Cardiac fibroblast (primary cell): ENCODE results near the gene ITGB3.
A peak's percentile ranks its signal among the peaks of the same experiment; 100 is the strongest.

Experiments
- DNase-seq, 2 donors: peaks; one replicate each; pipeline versions ENCODE4 v3.0.0 to v3.0.0-alpha.2; 2010; ENCODE audit warnings: low read depth in 2 of 2
- H3K4me3 ChIP-seq, 2 donors: replicated peaks in 1 of 2; 1 replicate in 1 of 2; 2 replicates in 1 of 2; pipeline ENCODE4 v1.5.1; 2011; ENCODE audit warnings: low read depth in 2 of 2, low read length in 2 of 2, mild to moderate bottlenecking in 2 of 2, moderate library complexity in 1 of 2
- TF ChIP-seq, protein P1 (sequence below): IDR thresholded peaks from one replicate; pipeline ENCODE4 v1.5.1; 2011; ENCODE audit warnings: low read depth, mild to moderate bottlenecking, low read length, inconsistent platforms

The ITGB3 gene

GRCh38 chr17:47287068-47287467 is 33.4 kb downstream of the ITGB3 start:
- H3K4me3 ChIP-seq, result no peak overlapping the region
- no peak for DNase-seq
- TF ChIP-seq, protein P1, sequence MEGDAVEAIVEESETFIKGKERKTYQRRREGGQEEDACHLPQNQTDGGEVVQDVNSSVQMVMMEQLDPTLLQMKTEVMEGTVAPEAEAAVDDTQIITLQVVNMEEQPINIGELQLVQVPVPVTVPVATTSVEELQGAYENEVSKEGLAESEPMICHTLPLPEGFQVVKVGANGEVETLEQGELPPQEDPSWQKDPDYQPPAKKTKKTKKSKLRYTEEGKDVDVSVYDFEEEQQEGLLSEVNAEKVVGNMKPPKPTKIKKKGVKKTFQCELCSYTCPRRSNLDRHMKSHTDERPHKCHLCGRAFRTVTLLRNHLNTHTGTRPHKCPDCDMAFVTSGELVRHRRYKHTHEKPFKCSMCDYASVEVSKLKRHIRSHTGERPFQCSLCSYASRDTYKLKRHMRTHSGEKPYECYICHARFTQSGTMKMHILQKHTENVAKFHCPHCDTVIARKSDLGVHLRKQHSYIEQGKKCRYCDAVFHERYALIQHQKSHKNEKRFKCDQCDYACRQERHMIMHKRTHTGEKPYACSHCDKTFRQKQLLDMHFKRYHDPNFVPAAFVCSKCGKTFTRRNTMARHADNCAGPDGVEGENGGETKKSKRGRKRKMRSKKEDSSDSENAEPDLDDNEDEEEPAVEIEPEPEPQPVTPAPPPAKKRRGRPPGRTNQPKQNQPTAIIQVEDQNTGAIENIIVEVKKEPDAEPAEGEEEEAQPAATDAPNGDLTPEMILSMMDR, result no peak

- no peak overlapping the region for H3K4me3 ChIP-seq
- no peak for DNase-seq
- TF ChIP-seq, protein P1, result no peak
These were observed 34.0 kb downstream of the ITGB3 start for GRCh38 chr17:47287639-47288038.

DNA sequence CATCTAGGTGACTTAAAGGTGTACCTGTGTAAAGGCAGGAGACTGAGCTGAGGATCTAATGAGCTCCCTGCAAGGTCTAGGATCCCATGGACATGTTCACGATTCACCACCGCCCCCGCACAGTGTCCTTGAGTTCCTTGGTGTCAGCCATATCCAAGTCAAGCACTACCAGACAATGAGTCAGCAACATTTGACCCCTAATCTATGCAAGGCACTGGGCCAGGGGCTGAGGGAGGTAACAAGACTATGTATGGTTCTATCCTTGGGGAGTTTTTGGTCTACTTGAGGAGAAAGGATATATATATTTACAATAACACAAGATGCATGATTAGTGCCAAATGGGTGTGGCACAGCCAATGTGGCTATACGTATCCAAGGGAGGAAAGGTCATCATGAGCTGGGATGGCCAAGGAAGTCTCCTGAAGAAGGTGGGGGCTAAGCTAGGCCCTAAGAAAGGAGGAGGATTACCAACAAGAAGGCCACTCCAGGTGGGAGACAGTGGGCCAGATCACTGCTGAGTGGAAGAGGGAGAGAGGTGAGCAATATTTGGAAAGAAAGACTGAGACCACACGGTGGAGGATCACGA is 35.0 kb downstream of the ITGB3 start:
- H3K4me3 ChIP-seq, result no peak overlapping the region
- TF ChIP-seq, protein P1, result no peak
- DNase-seq, result peak; percentile 42 to 71

GRCh38 chr17:47289302-47289701 is 35.7 kb downstream of the ITGB3 start:
- DNase-seq, result no peak
- no peak overlapping the region for H3K4me3 ChIP-seq
- TF ChIP-seq, protein P1, result no peak

- TF ChIP-seq, protein P1, result no peak
- no peak overlapping the region for H3K4me3 ChIP-seq
- DNase-seq, result no peak
These were observed 37.2 kb downstream of the ITGB3 start for GRCh38 chr17:47290870-47291241.

DNA sequence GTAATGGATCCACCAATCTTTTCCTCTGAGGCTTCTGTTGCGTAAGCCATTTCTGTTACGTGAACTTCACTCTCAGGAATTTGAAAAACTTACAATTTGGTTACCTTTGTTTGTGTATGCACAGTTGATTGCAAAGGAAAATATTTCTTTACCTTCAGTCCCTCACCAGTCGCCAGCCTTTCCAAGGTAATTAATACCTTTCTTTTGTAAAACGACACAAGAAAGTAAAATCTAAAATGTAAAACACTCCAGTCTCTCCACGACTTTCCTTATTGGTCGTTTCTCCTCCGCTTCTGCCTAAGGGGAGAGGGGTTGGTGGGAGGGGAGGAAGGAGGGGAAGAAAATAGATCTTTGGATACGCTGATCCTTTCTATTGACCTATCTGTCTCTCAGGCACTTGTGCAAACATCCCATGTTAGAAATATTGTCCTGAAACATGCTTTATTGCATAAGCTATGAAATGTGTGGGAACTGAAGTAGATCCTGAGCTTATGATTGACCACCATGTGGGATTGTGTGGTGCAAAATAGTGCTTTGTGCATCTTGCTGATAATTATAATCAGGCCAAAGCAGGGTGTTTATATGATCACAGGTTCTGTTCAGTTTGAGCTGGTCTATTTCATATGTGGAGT is 37.7 kb downstream of the ITGB3 start:
- TF ChIP-seq, protein P1, result no peak
- DNase-seq, result peak in 1 of 2 donors; percentile 31
- no peak overlapping the region for H3K4me3 ChIP-seq

DNA sequence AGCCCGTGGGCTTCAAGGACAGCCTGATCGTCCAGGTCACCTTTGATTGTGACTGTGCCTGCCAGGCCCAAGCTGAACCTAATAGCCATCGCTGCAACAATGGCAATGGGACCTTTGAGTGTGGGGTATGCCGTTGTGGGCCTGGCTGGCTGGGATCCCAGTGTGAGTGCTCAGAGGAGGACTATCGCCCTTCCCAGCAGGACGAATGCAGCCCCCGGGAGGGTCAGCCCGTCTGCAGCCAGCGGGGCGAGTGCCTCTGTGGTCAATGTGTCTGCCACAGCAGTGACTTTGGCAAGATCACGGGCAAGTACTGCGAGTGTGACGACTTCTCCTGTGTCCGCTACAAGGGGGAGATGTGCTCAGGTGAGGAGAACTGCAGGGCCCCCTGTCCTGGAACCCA is 38.6 kb downstream of the ITGB3 start:
- TF ChIP-seq, protein P1, result no peak
- H3K4me3 ChIP-seq, result no peak overlapping the region

More for the DNA sequence above, 38.6 kb downstream of the ITGB3 start:
- no peak for DNase-seq
